Heart right ventricle (tissue), 16 donors: ENCODE measurements around the gene CADM1. TPM values are rescaled to one million over a fixed set of nuclear protein-coding genes. Genes with fewer than 3 reads are reported as not detected.

Experiments
- ATAC-seq, 8 donors: fragments of 200-7000 bp; cut with Tn5 transposase; one replicate each; pipeline ENCODE4 v1.9.1; 2020; ENCODE audit warnings: mild to moderate bottlenecking in 8 of 8, moderate library complexity in 8 of 8, moderate number of reproducible peaks in 1 of 8
- DNase-seq, 2 donors: peaks; one replicate each; pipeline ENCODE4 v3.0.0-alpha.2; 2020
- H3K27ac ChIP-seq, 10 donors: fragments of 200-600 bp; sonication (generic) in 2 of 10; one replicate each; pipeline versions ENCODE4 v1.5.0 to v1.8.0; 2020 to 2022; ENCODE audit warnings: mild to moderate bottlenecking in 3 of 10
- H3K27me3 ChIP-seq, 7 donors: fragments of 200-600 bp; one replicate each; pipeline ENCODE4 v1.8.0; 2021 to 2022; ENCODE audit warnings: mild to moderate bottlenecking in 2 of 7
- H3K36me3 ChIP-seq, 9 donors: fragments of 200-600 bp; sonication (generic) in 1 of 9; one replicate each; pipeline versions ENCODE4 v1.5.0 to v1.8.0; 2020 to 2022; ENCODE audit warnings: mild to moderate bottlenecking in 2 of 9
- H3K4me1 ChIP-seq, 9 donors: fragments of 200-600 bp; sonication (generic) in 1 of 9; one replicate each; pipeline versions ENCODE4 v1.5.0 to v1.8.0; 2020 to 2022; ENCODE audit warnings: mild to moderate bottlenecking in 4 of 9
- H3K4me3 ChIP-seq, 10 donors: fragments of 200-600 bp; sonication (generic) in 2 of 10; one replicate each; pipeline versions ENCODE4 v1.5.0 to v1.8.0; 2020 to 2022; ENCODE audit warnings: mild to moderate bottlenecking in 7 of 10, moderate library complexity in 2 of 10
- H3K9me3 ChIP-seq, 11 donors: fragments of 200-600 bp in 10 of 11; sonication (generic) in 2 of 11; one replicate each; pipeline versions ENCODE4 v1.5.0 to v1.8.0; 2013 to 2022; ENCODE audit warnings: mild to moderate bottlenecking in 2 of 11, control low read depth in 1 of 11, moderate library complexity in 1 of 11
- CTCF ChIP-seq, 9 donors: fragments of 200-600 bp; sonication (generic) in 2 of 9; IDR thresholded peaks; one replicate each; pipeline versions ENCODE4 v1.5.0 to v1.8.0; 2021 to 2022; ENCODE audit warnings: antibody characterized with exemption in 9 of 9, mild to moderate bottlenecking in 5 of 9, moderate library complexity in 1 of 9
- WGBS, 2 donors: extraction: QIAGEN DNeasy Blood & Tissue Kit; methylation state at CpG; one replicate each; pipeline ENCODE4 v1.1.7; 2013; ENCODE audit warnings: inconsistent platforms in 1 of 2; 5-methylcytosine and 5-hydroxymethylcytosine counted together
- intact Hi-C, 10 donors: fragments of 100-400 bp; cut with DNase I; formaldehyde crosslinking; loops; one replicate each; pipeline versions ENCODE4 v1.11.1 to v1.14.2; 2022
- polyA plus RNA-seq, 2 donors: library from polyadenylated mRNA; stranded (reverse); fragments of 200-250 nt; gene quantifications; one replicate each; pipeline ENCODE4 v1.2.3, GENCODE V29; 2013
- total RNA-seq, 10 donors: library from RNA; stranded (reverse); fragmentation: NEBNext Ultra II Directional in 3 of 10; extraction: Animal tissue kit (Norgen Biotek cat#: 25700) in 3 of 10; gene quantifications; one replicate each; pipeline versions ENCODE4 v1.2.1 to v1.2.4, GENCODE V29; 2021 to 2023
- donor health status: Arrhythmogenic right ventricular cardiomyopathy.
- donor health status: ischemic (EF 13 %, LVEDD 7.1; RV severe dilation, severe dysfunction).
- donor health status: healthy with polysubstance abuse.
- donor health status: DM: no; HTN: yes; CAD: no.
- donor health status: DM: no; HTN: no; CAD: no.
- donor health status: ischemic (EF 25% LVEDD 6.9; RV normal size, moderate dysfunction).
- donor health status: ischemic (EF 25% LVEDD 5.7; RV mildly dilated, moderate dysfunction).
- donor health status: healthy.
- donor health status: DM: yes; HTN: yes; CAD: no.
- donor health status: Ischemic cardiomyopathy.
- donor health status: ischemic (EF 35%, LVEDD 5.7; RV mildly dilated, moderate dysfunction).
- donor health status: nonischemic (EF 11% LVEDD 7.7; RV severe dilation, severe dysfunction).
- donor health status: DM: yes; HTN: yes; CAD: no.
- donor health status: PGD.
- donor health status: ischemic (EF 29% LVEDD 5.4; RV normal size, mild dysfunction).
- donor health status: nonischemic (EF 23%, LVEDD 6.1; RV moderate dilation, normal function).

CADM1 gene
- total and polyA plus RNA-seq, 12 donors = 10.2 to 83.0 (median 41.4) TPM

GRCh38 chr11:115389790-115390189 is 114.4 kb downstream of the CADM1 start:
- DNase-seq (no peak), ATAC-seq (no peak)
- Histone ChIP-seq H3K4me3 (no peak overlapping the region), H3K9me3 (no peaks in the 10 kb centered on the region), H3K27me3 (peaks cover 0 to 5% (median 0%) of the 10 kb centered on the region in 7 donors), H3K4me1 (peaks cover 0 to 9% (median 0%) of the 10 kb centered on the region in 9 donors), H3K27ac (no peak overlapping the region), H3K36me3 (no peaks in the 10 kb centered on the region)
- intact Hi-C loops = no loop called here
- WGBS, 2 donors = 78 to 84% methylated on average over 3 of the region's 3 CpGs
- TF ChIP-seq CTCF (IDR thresholded peaks at IDR 0.05) = no peak

- H3K36me3 ChIP-seq = no peaks in the 10 kb centered on the region
- peaks cover 0 to 5% (median 0%) of the 10 kb centered on the region in 7 donors for H3K27me3 ChIP-seq
- TF ChIP-seq CTCF (IDR thresholded peaks at IDR 0.05) = no peak
- no peak overlapping the region for H3K4me3 ChIP-seq
- ATAC-seq (no peak), DNase-seq (no peak)
- no peak overlapping the region for H3K27ac ChIP-seq
- H3K4me1 ChIP-seq = peaks cover 0 to 15% (median 0%) of the 10 kb centered on the region in 9 donors
- intact Hi-C loops = no loop called here
- no peaks in the 10 kb centered on the region for H3K9me3 ChIP-seq
Observed at GRCh38 chr11:115385226-115385625, 119.0 kb downstream of the CADM1 start.

- Histone ChIP-seq H3K27ac (no peak overlapping the region), H3K36me3 (no peaks in the 10 kb centered on the region), H3K9me3 (no peaks in the 10 kb centered on the region), H3K4me1 (peaks cover 0 to 15% (median 0%) of the 10 kb centered on the region in 9 donors), H3K27me3 (peaks cover 0 to 5% (median 0%) of the 10 kb centered on the region in 7 donors), H3K4me3 (no peak overlapping the region)
- intact Hi-C loops = no loop called here
- DNase-seq (no peak), ATAC-seq (no peak)
- WGBS, 2 donors = 63 to 64% methylated on average over 2 of the region's 2 CpGs
- no peak for TF ChIP-seq CTCF (IDR thresholded peaks at IDR 0.05)
Observed at GRCh38 chr11:115384236-115384635, 120.0 kb downstream of the CADM1 start.

- Histone ChIP-seq H3K9me3 (no peaks in the 10 kb centered on the region), H3K27ac (no peak overlapping the region), H3K36me3 (no peaks in the 10 kb centered on the region), H3K4me1 (peaks cover 0 to 15% (median 0%) of the 10 kb centered on the region in 9 donors), H3K27me3 (peaks cover 0 to 5% (median 0%) of the 10 kb centered on the region in 7 donors), H3K4me3 (no peak overlapping the region)
- no peak for DNase-seq
- intact Hi-C loops = no loop called here
- ATAC-seq = no peak
- WGBS, 2 donors = 71 to 81% methylated on average over 3 of the region's 3 CpGs
- no peak for TF ChIP-seq CTCF (IDR thresholded peaks at IDR 0.05)
Observed at GRCh38 chr11:115383431-115383830, 120.8 kb downstream of the CADM1 start.
